Aorta (tissue), 5 donors: ENCODE data around the gene SYNJ2. TPM values are rescaled to one million over a fixed set of nuclear protein-coding genes. Genes with fewer than 3 reads are reported as not detected.

Source experiments
- ATAC-seq: fragments of 200-7000 bp; cut with Tn5 transposase; one replicate; pipeline ENCODE4 v1.9.1; 2022; ENCODE audit warnings: moderate library complexity; ENCODE audit not compliant: low FRiP score
- DNase-seq, 2 donors: peaks; one replicate each; pipeline ENCODE4 v3.0.0-alpha.2; 2020
- H3K27ac ChIP-seq, 2 donors: one replicate each; pipeline ENCODE4 v1.5.1; 2013; ENCODE audit warnings: low read length in 2 of 2, mild to moderate bottlenecking in 2 of 2, moderate library complexity in 2 of 2, control low read depth in 1 of 2, inconsistent platforms in 1 of 2, low read depth in 1 of 2
- H3K27me3 ChIP-seq, 2 donors: one replicate each; pipeline ENCODE4 v1.6.1; 2013; ENCODE audit warnings: control low read depth in 1 of 2, low read length in 1 of 2, mild to moderate bottlenecking in 1 of 2, moderate library complexity in 1 of 2; ENCODE audit not compliant: insufficient read depth in 2 of 2, control insufficient read depth in 1 of 2
- H3K36me3 ChIP-seq, 2 donors: one replicate each; pipeline ENCODE4 v1.6.1; 2013; ENCODE audit warnings: control low read depth in 1 of 2, low read length in 1 of 2, mild to moderate bottlenecking in 1 of 2; ENCODE audit not compliant: insufficient read depth in 2 of 2, control insufficient read depth in 1 of 2
- H3K4me1 ChIP-seq, 2 donors: one replicate each; pipeline ENCODE4 v1.6.1; 2013; ENCODE audit warnings: low read length in 2 of 2, control low read depth in 1 of 2, mild to moderate bottlenecking in 1 of 2, moderate library complexity in 1 of 2; ENCODE audit not compliant: insufficient read depth in 2 of 2, control insufficient read depth in 1 of 2
- H3K4me3 ChIP-seq, 2 donors: one replicate each; pipeline ENCODE4 v1.5.1; 2013; ENCODE audit warnings: low read length in 2 of 2, control low read depth in 1 of 2, mild to moderate bottlenecking in 1 of 2
- H3K9me3 ChIP-seq: one replicate; pipeline ENCODE4 v1.6.1; 2013; ENCODE audit warnings: mild to moderate bottlenecking, low read length; ENCODE audit not compliant: control insufficient read depth
- WGBS, 2 donors: extraction: QIAGEN DNeasy Blood & Tissue Kit; methylation state at CpG; one replicate each; pipeline ENCODE4 v1.1.7; 2013; 5-methylcytosine and 5-hydroxymethylcytosine counted together
- intact Hi-C, 2 donors: fragments of 100-400 bp; cut with DNase I; formaldehyde crosslinking; loops; one replicate each; pipeline versions ENCODE4 v1.14.2 to v1.15.0; 2022
- polyA plus RNA-seq, 2 donors: library from polyadenylated mRNA; stranded (reverse); fragments of 200-250 nt; gene quantifications; one replicate each; pipeline ENCODE4 v1.2.3, GENCODE V29; 2013
- total RNA-seq, 2 donors: library from RNA; stranded (reverse); fragmentation: NEBNext Ultra II Directional; extraction: Animal tissue kit (Norgen Biotek cat#: 25700); gene quantifications; one replicate each; pipeline ENCODE4 v1.2.1, GENCODE V29; 2021
- donor health status: healthy with polysubstance abuse.
- donor health status: Bipolar disorder and iron deficiency.
- donor health status: DM: no; HTN: no; CAD: no.
- donor health status: DM: no; HTN: no; CAD: no.
- donor health status: DM: yes; HTN: yes; CAD: no.

SYNJ2 gene
- total and polyA plus RNA-seq, 4 donors, result 8.6 to 38.7 (median 22.4) TPM

DNA sequence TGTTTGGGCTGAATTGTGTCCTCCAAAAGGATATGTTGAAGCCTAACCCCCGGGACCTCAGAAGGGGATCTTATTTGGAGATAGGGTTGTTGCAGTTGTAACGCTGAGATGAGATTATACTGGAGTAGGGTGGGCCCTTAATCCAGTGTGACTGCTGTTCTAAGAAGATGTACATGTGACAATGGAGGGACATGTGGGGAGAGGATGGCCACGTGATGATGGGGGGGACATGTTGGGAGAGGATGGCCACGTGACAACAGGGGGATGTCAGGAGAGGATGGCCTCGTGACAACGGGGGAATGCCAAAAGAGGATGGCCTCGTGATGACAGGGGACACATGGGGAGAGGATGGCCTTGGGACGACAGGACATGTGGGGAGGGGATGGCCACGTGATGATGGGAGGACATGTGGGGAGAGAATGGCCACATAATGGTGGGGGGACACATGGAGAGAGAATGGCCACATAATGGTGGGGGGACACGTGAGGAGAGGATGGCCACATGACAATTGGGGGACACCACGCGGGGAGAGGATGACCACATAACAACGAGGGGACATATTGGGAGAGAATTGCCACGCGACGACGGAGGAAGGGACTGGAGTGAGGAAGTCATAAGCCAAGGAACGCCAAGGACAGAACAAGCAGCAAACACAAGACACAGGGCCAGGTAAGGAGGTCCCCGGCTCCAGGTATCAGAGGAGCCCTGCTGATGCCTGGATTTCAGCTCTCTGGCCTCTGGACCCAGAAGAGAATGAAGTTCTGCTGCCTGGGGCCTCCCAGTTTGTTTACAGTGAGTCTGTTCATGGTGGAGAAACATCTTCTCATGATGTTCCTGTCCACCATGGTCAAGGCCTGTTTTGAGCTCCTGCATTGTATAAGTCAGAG is 29.2 kb downstream of the SYNJ2 start:
- no peaks in the 10 kb centered on the region for H3K27me3 ChIP-seq
- DNase-seq (peak in 1 of 2 donors; percentile 62), ATAC-seq (no peak)
- H3K9me3 ChIP-seq, result no peaks in the 10 kb centered on the region
- no peaks in the 10 kb centered on the region for H3K4me1 ChIP-seq
- 97% methylated on average over 19 of the region's 19 CpGs for WGBS, 2 donors
- intact Hi-C loops, result no loop called here
- no peaks in the 10 kb centered on the region for H3K36me3 ChIP-seq
- no peak overlapping the region for H3K27ac ChIP-seq
- H3K4me3 ChIP-seq, result no peak overlapping the region

DNA sequence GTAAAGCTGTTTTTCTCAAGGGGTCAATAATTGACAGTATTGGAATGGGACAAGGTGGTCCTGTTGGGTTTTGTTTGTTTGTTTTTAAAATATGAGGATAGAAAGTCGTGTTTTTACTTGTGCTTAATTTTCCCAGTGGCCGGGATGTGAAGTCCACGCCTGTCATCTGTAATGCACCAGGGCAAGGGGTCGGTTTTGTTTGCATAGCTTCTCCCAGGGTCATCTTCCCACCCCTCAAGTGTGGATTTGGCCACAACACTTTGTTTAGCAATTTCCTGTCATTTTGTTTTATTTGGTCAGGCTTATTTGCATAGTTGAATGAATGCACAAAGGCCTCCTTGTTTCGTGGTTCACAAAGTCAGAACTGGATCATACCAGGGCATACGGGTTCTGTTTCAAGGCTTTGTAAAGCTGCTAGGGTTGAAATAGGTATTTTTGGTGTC is 29.8 kb downstream of the SYNJ2 start:
- no peak for DNase-seq
- no peaks in the 10 kb centered on the region for H3K4me1 ChIP-seq
- intact Hi-C loops, result no loop called here
- no peak overlapping the region for H3K4me3 ChIP-seq
- no peak for ATAC-seq
- no peaks in the 10 kb centered on the region for H3K9me3 ChIP-seq
- H3K36me3 ChIP-seq, result no peaks in the 10 kb centered on the region
- WGBS, 2 donors, result 82 to 83% methylated on average over 6 of the region's 6 CpGs
- no peak overlapping the region for H3K27ac ChIP-seq
- no peaks in the 10 kb centered on the region for H3K27me3 ChIP-seq

DNA sequence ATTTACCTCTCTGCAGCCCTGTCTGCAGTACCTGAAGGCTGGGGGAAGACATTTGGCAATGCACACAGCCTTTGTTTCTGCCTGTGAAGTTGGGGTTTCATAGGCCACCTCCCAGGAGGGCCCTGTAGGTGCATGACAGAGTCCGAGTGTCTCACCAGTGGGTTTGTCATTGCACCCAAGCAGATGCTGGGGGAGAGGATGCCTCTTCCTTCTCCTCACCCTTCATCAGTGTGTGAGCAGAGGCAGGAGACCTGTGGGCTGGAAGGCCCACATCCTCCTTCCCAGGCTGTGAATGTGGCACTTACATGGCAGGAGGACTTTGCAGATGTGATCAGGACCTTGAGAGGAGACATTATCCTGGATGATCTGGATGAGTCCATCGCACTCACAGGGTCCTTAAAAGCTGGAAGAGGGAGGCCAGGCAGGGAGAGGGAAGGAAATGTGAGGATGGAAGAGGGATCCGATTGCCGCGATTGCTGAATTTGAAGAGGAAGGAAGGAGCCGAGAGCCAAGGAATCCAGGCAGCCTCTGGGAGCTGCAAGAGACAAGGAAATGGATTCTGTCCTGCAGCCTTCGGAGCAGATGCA is 30.4 kb downstream of the SYNJ2 start:
- DNase-seq (peak in 1 of 2 donors; percentile 59), ATAC-seq (no peak)
- Histone ChIP-seq H3K9me3 (no peaks in the 10 kb centered on the region), H3K4me3 (no peak overlapping the region), H3K36me3 (no peaks in the 10 kb centered on the region), H3K27ac (no peak overlapping the region), H3K4me1 (no peaks in the 10 kb centered on the region), H3K27me3 (no peaks in the 10 kb centered on the region)
- 96 to 100% methylated on average over 7 of the region's 7 CpGs for WGBS, 2 donors
- intact Hi-C loops, result no loop called here

DNA sequence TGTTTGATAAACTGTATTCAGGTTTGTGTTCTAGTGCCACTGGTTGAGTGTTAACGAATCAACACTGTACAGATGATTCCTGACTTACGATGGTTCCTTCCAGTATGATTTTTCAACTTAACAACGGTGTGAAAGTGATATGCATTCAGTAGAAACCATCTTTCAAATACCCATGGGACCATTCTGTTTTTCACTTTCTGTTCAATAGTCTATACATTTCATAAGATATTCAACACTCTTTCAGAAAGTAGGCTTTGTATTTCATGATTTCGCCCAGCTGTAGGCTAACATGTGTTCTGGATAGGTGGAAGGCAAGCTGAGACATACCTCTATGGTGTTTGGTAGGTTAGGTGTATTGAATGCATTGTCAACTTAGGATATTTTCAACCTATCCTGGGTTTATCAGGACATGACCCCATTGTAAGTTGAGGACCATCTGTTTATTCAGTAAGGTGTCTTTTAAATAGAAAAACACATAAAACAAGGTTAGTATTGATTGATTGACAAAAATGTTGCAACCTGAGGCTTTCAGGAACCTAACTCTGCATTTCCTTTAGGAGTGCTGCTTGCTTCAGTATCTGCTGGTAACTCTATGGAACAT is 32.3 kb downstream of the SYNJ2 start:
- ATAC-seq, result no peak
- WGBS, 2 donors, result 88 to 89% methylated on average over 4 of the region's 4 CpGs

DNA sequence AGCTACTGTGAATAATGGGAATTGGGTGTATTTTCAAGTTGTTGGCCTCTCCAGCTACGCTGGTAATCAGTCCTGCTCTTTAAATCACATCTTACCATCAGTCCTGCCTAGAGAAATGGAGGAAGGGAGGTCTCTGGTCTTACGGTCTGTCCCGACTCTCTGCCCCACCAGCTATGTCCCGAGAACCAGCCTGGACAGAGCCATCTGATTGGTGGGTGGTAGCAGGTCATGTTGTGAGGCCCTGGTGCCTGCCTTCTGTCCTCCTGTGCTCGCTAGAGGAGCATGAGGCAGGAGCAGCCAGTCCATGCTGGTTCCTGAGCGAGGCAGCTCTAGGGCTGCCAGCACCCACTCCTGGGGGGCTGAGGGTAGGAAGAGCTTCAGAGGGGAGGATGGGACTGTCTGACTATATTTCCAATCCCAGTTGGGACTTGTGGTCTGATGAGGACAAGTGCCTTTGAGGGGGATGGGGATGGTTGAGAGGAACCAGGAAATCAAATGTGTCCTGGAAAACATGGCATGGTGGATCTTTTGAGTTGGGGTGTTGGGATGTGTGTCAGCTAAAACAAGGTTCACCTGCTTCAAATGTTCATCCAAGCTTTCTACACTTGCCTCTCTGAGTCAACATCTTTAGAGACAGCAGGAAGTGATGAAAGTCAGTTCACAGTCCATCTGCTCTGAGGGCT is 33.0 kb downstream of the SYNJ2 start:
- peak in 1 of 2 donors; percentile 44 for DNase-seq
- no peak overlapping the region for H3K4me3 ChIP-seq
- H3K27ac ChIP-seq, result no peak overlapping the region
- intact Hi-C loops, result no loop called here
- no peaks in the 10 kb centered on the region for H3K27me3 ChIP-seq
- WGBS, 2 donors, result 98% methylated on average over 6 of the region's 6 CpGs
- no peaks in the 10 kb centered on the region for H3K4me1 ChIP-seq
- no peaks in the 10 kb centered on the region for H3K9me3 ChIP-seq
- no peak for ATAC-seq
- H3K36me3 ChIP-seq, result no peaks in the 10 kb centered on the region

More for the DNA sequence above, 32.3 kb downstream of the SYNJ2 start:
- Histone ChIP-seq H3K27me3 (no peaks in the 10 kb centered on the region), H3K27ac (no peak overlapping the region), H3K9me3 (no peaks in the 10 kb centered on the region), H3K36me3 (no peaks in the 10 kb centered on the region), H3K4me1 (no peaks in the 10 kb centered on the region), H3K4me3 (no peak overlapping the region)
- DNase-seq, result no peak
- intact Hi-C loops, result no loop called here

DNA sequence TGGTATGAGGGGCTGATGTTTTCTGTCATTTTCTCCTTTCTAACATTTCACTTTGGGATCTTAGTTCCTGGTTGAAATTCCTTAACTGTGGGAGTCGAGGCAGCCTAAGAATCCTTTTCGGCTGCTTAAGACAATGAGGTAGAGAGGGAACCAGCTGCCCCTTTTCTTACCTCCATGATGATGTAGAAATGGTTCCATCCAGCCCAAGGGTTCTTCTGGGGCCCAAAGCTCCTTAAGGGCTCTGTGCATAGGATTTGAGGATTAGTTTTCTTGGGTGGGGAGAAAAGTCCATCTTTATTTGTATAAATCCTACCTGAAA is 33.5 kb downstream of the SYNJ2 start:
- ATAC-seq, result no peak
- H3K27me3 ChIP-seq, result no peaks in the 10 kb centered on the region
- no peak overlapping the region for H3K4me3 ChIP-seq
- H3K36me3 ChIP-seq, result peaks cover 0 to 1% of the 10 kb centered on the region in 2 donors
- intact Hi-C loops, result no loop called here
- no peaks in the 10 kb centered on the region for H3K9me3 ChIP-seq
- no peak overlapping the region for H3K27ac ChIP-seq
- H3K4me1 ChIP-seq, result no peaks in the 10 kb centered on the region
- no peak for DNase-seq
- WGBS, 2 donors, result 89 to 92% methylated on average over 2 of the region's 2 CpGs

DNA sequence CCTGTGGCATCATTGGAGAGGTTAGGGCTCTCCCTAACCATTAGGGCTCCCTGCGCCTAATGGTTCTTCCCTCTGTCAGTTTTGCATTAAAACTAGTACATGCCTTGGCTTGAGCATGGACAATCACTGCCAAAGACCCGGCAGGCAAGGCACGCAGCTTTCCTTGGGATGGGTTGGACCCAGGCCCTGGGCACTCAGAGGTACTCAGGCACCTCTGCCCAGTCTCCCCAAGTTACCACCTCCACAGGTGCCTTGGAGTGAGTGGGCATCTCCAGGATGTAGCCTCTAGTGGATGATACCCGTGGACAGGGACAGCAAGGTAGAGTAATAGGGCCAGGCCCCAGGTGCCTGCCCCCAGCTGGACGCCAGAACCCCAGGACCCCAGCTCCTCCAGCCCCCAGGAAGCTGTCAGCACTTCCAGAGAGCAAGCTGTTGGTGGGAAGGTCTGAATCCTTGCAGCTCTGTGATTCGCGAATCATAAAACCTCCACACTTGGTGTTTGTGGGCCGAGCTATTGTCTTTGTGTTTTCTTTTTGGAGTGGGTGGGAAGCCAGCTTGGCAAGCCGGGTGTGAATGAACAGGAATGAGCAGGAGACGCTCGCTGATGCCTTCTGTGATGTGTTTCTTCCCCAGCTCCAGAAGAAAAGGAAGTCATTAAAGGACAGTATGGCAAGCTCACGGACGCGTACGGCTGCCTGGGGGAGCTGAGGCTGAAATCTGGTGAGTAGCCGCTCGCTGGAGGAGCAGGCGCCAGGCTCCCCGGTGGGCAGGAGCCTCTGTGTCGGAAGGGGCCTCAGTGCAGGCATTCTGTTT is 35.1 kb downstream of the SYNJ2 start:
- H3K36me3 ChIP-seq, result peaks cover 0 to 1% of the 10 kb centered on the region in 2 donors
- no peak overlapping the region for H3K4me3 ChIP-seq
- no peaks in the 10 kb centered on the region for H3K9me3 ChIP-seq
- DNase-seq (peak in 1 of 2 donors; percentile 47), ATAC-seq (no peak)
- no peaks in the 10 kb centered on the region for H3K27me3 ChIP-seq
- H3K4me1 ChIP-seq, result no peaks in the 10 kb centered on the region
- 79 to 82% methylated on average over 20 of the region's 20 CpGs for WGBS, 2 donors
- peak overlapping the region in 1 of 2 donors; percentile 18 for H3K27ac ChIP-seq
- intact Hi-C loops, result no loop called here

DNA sequence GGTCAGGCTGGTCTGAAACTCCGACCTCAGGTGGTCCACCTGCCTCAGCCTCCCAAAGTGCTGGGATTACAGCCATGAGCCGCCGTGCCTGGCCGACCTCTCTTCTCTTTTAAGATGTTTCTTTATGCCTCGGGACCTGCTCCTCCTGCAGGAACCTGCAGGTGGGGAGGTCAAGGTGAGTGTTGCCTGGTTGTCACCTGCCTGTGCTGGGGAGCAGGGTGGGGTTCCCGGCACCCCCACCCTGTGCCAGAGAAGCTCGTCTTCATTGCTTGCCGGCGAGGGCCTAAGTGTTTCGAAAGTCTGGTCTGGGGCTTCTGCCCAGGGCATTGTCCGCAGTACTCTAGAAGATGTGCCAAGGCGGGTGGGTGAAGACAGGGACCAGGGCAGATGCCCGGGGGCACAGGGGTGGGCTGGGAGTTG is 36.0 kb downstream of the SYNJ2 start:
- DNase-seq, result peak in 1 of 2 donors; percentile 48
- no peak for ATAC-seq
- no peak overlapping the region for H3K4me3 ChIP-seq
- WGBS, 2 donors, result 91 to 92% methylated on average over 13 of the region's 13 CpGs
- H3K27me3 ChIP-seq, result no peaks in the 10 kb centered on the region
- H3K27ac ChIP-seq, result peak overlapping the region; percentile 47 to 85
- intact Hi-C loops, result loop anchor here in 1 of 2 donors (2.0 kb wide), 1 partner anchor 15 kb away; no protein-coding TSS in a partner anchor
- peaks cover 0 to 1% of the 10 kb centered on the region in 2 donors for H3K36me3 ChIP-seq
- H3K9me3 ChIP-seq, result no peaks in the 10 kb centered on the region
- H3K4me1 ChIP-seq, result no peaks in the 10 kb centered on the region
